H9 (cell line): ENCODE measurements around the gene PMM2. TPM values are rescaled to one million over a fixed set of nuclear protein-coding genes. Genes with fewer than 3 reads are reported as not detected.

Experiments
- DNase-seq: peaks from one replicate; pipeline ENCODE4 v3.0.0-alpha.2; 2017
- H2AFZ ChIP-seq: one replicate; pipeline ENCODE4 v1.6.1; 2013; ENCODE audit warnings: mild to moderate bottlenecking, low read length, control low read depth, moderate library complexity
- H2AK5ac ChIP-seq: 2 replicates; pipeline ENCODE4 v1.6.1; 2013; ENCODE audit warnings: low read length, control low read depth, mixed read lengths; ENCODE audit not compliant: insufficient read length
- H2BK120ac ChIP-seq: one replicate; pipeline ENCODE4 v1.6.1; 2013; ENCODE audit warnings: low read depth, mild to moderate bottlenecking, low read length, control low read depth, inconsistent platforms; ENCODE audit not compliant: poor library complexity, severe bottlenecking
- H2BK12ac ChIP-seq: 2 replicates; pipeline ENCODE4 v1.6.1; 2013; ENCODE audit warnings: low read length, control low read depth, mixed read lengths, low read depth; ENCODE audit not compliant: insufficient read length
- H2BK15ac ChIP-seq: 2 replicates; pipeline ENCODE4 v1.6.1; 2013; ENCODE audit warnings: low read depth, low read length, control low read depth
- H2BK20ac ChIP-seq: one replicate; pipeline ENCODE4 v1.6.1; 2013; ENCODE audit warnings: low read depth, mild to moderate bottlenecking, low read length, control low read depth, inconsistent platforms; ENCODE audit not compliant: poor library complexity, severe bottlenecking
- H2BK5ac ChIP-seq: 2 replicates; pipeline ENCODE4 v1.6.1; 2013; ENCODE audit warnings: low read length, control low read depth, mixed read lengths; ENCODE audit not compliant: insufficient read length
- H3K14ac ChIP-seq: 2 replicates; pipeline ENCODE4 v1.6.1; 2013; ENCODE audit warnings: low read length, control low read depth; ENCODE audit not compliant: insufficient read depth
- H3K18ac ChIP-seq: 2 replicates; pipeline ENCODE4 v1.6.1; 2013; ENCODE audit warnings: low read depth, mild to moderate bottlenecking, mixed read lengths, low read length, control low read depth; ENCODE audit not compliant: insufficient read length
- H3K23ac ChIP-seq: 2 replicates; pipeline ENCODE4 v1.6.1; 2013; ENCODE audit warnings: low read length, control low read depth, mixed read lengths, low read depth; ENCODE audit not compliant: insufficient read length
- H3K23me2 ChIP-seq: 2 replicates; pipeline ENCODE4 v1.6.1; 2013; ENCODE audit warnings: low read depth, mild to moderate bottlenecking, mixed read lengths, low read length, control low read depth; ENCODE audit not compliant: insufficient read length, poor library complexity, severe bottlenecking
- H3K27ac ChIP-seq: 2 replicates; pipeline ENCODE4 v1.5.1; 2013; ENCODE audit warnings: low read length, control low read depth, mixed read lengths, low read depth; ENCODE audit not compliant: insufficient read length
- H3K27me3 ChIP-seq: 2 replicates; pipeline ENCODE4 v1.6.1; 2013; ENCODE audit warnings: low read length, control low read depth, inconsistent platforms; ENCODE audit not compliant: insufficient read depth
- H3K4ac ChIP-seq: 2 replicates; pipeline ENCODE4 v1.6.1; 2013; ENCODE audit warnings: low read depth, mild to moderate bottlenecking, control low read depth, inconsistent platforms, low read length, moderate library complexity
- H3K4me1 ChIP-seq: 2 replicates; pipeline ENCODE4 v1.6.1; 2013; ENCODE audit warnings: low read length, control low read depth, inconsistent platforms; ENCODE audit not compliant: insufficient read depth
- H3K4me2 ChIP-seq: 2 replicates; pipeline ENCODE4 v1.6.1; 2013; ENCODE audit warnings: low read length, control low read depth, mixed read lengths; ENCODE audit not compliant: insufficient read length, insufficient read depth
- H3K56ac ChIP-seq: 2 replicates; pipeline ENCODE4 v1.6.1; 2013; ENCODE audit warnings: low read depth, mild to moderate bottlenecking, mixed read lengths, low read length, control low read depth; ENCODE audit not compliant: insufficient read length
- H3K79me1 ChIP-seq: 2 replicates; pipeline ENCODE4 v1.6.1; 2013; ENCODE audit warnings: low read depth, mild to moderate bottlenecking, moderate library complexity, low read length, control low read depth, inconsistent platforms; ENCODE audit not compliant: insufficient read depth, poor library complexity, severe bottlenecking
- H3K79me2 ChIP-seq: 2 replicates; pipeline ENCODE4 v1.6.1; 2013; ENCODE audit warnings: low read length, control low read depth, inconsistent platforms; ENCODE audit not compliant: insufficient read depth
- H3K9ac ChIP-seq: 2 replicates; pipeline ENCODE4 v1.6.1; 2013; ENCODE audit warnings: low read length, control low read depth, mixed read lengths; ENCODE audit not compliant: insufficient read length; ENCODE audit errors: extremely low read depth
- H3K9me3 ChIP-seq: one replicate; pipeline ENCODE4 v1.6.1; 2013; ENCODE audit warnings: low read depth, low read length, inconsistent platforms; ENCODE audit not compliant: control insufficient read depth
- H3T11ph ChIP-seq: one replicate; pipeline ENCODE4 v1.6.1; 2013; ENCODE audit warnings: mild to moderate bottlenecking, low read length, control low read depth, inconsistent platforms
- H4K20me1 ChIP-seq: one replicate; pipeline ENCODE4 v1.6.1; 2013; ENCODE audit not compliant: control insufficient read depth, insufficient read length, insufficient read depth
- H4K5ac ChIP-seq: 2 replicates; pipeline ENCODE4 v1.6.1; 2013; ENCODE audit warnings: low read depth, mild to moderate bottlenecking, mixed read lengths, low read length, control low read depth; ENCODE audit not compliant: insufficient read length
- H4K8ac ChIP-seq: replicated peaks from 2 replicates; pipeline ENCODE4 v1.6.1; 2013; ENCODE audit warnings: low read length, control low read depth, mixed read lengths, low read depth; ENCODE audit not compliant: insufficient read length
- H4K91ac ChIP-seq: 2 replicates; pipeline ENCODE4 v1.6.1; 2013; ENCODE audit warnings: low read depth, mild to moderate bottlenecking, moderate library complexity, mixed read lengths, low read length, control low read depth; ENCODE audit not compliant: insufficient read length
- H3K27ac Mint-ChIP-seq, 3 experiments: 2 replicates in 2 of 3; 3 replicates in 1 of 3; pipeline ENCODE4 v1.8.0; 2020 to 2021; ENCODE audit warnings: mixed read lengths in 3 of 3, mild to moderate bottlenecking in 1 of 3, moderate library complexity in 1 of 3
- H3K27me3 Mint-ChIP-seq: 2 replicates; pipeline ENCODE4 v1.8.0; 2021; ENCODE audit warnings: low read depth, mild to moderate bottlenecking, moderate library complexity, mixed read lengths
- H3K36me3 Mint-ChIP-seq, 3 experiments: 2 replicates in 2 of 3; 3 replicates in 1 of 3; pipeline ENCODE4 v1.8.0; 2020 to 2021; ENCODE audit warnings: low read depth in 3 of 3, mixed read lengths in 3 of 3; ENCODE audit not compliant: insufficient read depth in 1 of 3
- H3K4me1 Mint-ChIP-seq, 2 experiments: 2 replicates each; pipeline ENCODE4 v1.8.0; 2020; ENCODE audit warnings: mixed read lengths in 2 of 2
- H3K4me3 Mint-ChIP-seq, 2 experiments: 2 replicates in 1 of 2; 3 replicates in 1 of 2; pipeline ENCODE4 v1.8.0; 2020 to 2021; ENCODE audit warnings: mild to moderate bottlenecking in 2 of 2, mixed read lengths in 2 of 2, moderate library complexity in 1 of 2
- H3K9me3 Mint-ChIP-seq, 2 experiments: 2 replicates in 1 of 2; 3 replicates in 1 of 2; pipeline ENCODE4 v1.8.0; 2020; ENCODE audit warnings: mild to moderate bottlenecking in 2 of 2, mixed read lengths in 2 of 2, moderate library complexity in 1 of 2
- CTCF ChIP-seq: fragments of 200-600 bp; sonication (generic); conservative IDR thresholded peaks from 3 replicates; pipeline ENCODE4 v1.8.0; 2021; ENCODE audit warnings: antibody characterized with exemption, mild to moderate bottlenecking
- WGBS: extraction: QIAGEN DNeasy Blood & Tissue Kit; methylation state at CpG from one replicate; pipeline ENCODE4 v1.1.7; 2013; ENCODE audit warnings: missing lambda C conversion rate, low lambda C conversion rate, mixed read lengths; ENCODE audit not compliant: insufficient read length; ENCODE audit errors: extremely low coverage; 5-methylcytosine and 5-hydroxymethylcytosine counted together
- total RNA-seq: library from RNA; stranded (reverse); gene quantifications from 2 replicates; pipeline ENCODE4 v1.2.1, GENCODE V29; 2021

PMM2 gene
- total RNA-seq, 1 experiment from 2014 or later = 82.7 TPM

GRCh38 chr16:8888951-8889892 is 91.6 kb downstream of the PMM2 start:
- peaks cover 4% of the 10 kb centered on the region for H3K27me3 Mint-ChIP-seq
- Histone ChIP-seq H2AFZ (no peak overlapping the region), H3K23ac (no peak overlapping the region), H3K18ac (no peak overlapping the region), H2AK5ac (no peak overlapping the region), H3K23me2 (no peaks in the 10 kb centered on the region), H3K4me2 (no peak overlapping the region), H3K79me2 (no peaks in the 10 kb centered on the region), H2BK5ac (no peak overlapping the region), H4K91ac (no peak overlapping the region), H3K9ac (no peak overlapping the region), H3K4ac (no peak overlapping the region), H3K56ac (no peak overlapping the region), H4K8ac (no peak overlapping the region), H3K4me1 (no peaks in the 10 kb centered on the region; the same call in 1 of the 2 replicates), H3K79me1 (no peaks in the 10 kb centered on the region), H3K27ac (no peak overlapping the region), H3K14ac (no peak overlapping the region), H4K5ac (no peak overlapping the region), H2BK20ac (no peak overlapping the region), H3K9me3 (no peaks in the 10 kb centered on the region), H2BK120ac (no peak overlapping the region), H4K20me1 (peaks cover 4% of the 10 kb centered on the region), H2BK12ac (no peak overlapping the region), H3T11ph (no peak overlapping the region), H2BK15ac (no peak overlapping the region), H3K27me3 (no peaks in the 10 kb centered on the region)
- no peak overlapping the region for H3K27ac Mint-ChIP-seq
- DNase-seq = no peak
- H3K36me3 Mint-ChIP-seq = peaks cover 36 to 61% (median 48%) of the 10 kb centered on the region in 3 experiments; a peak in 6 of 7 replicates
- no peak overlapping the region for H3K4me3 Mint-ChIP-seq
- no peaks in the 10 kb centered on the region for H3K9me3 Mint-ChIP-seq
- peaks cover 22 to 24% of the 10 kb centered on the region in 2 experiments for H3K4me1 Mint-ChIP-seq
- no peak for TF ChIP-seq CTCF
- no CpG with 5 or more reads among the region's 23 CpGs for WGBS
